CD4-positive, alpha-beta T cell treated with Interleukin-15 for 1 hour (primary cell): ENCODE data around the gene ZNF554.
"Not testable (repeated sequence)": the region's sequence is repeated elsewhere in the genome, so short reads cannot be mapped to it uniquely, and the experiment has no call there.

Source experiments
- DNase-seq: peaks from one replicate; pipeline ENCODE4 v3.0.0-alpha.2; 2020

ZNF554 gene

GRCh38 chr19:2808129-2808941, 11.3 kb upstream of the ZNF554 start:
- no peak for DNase-seq

- no peak for DNase-seq
Observed at GRCh38 chr19:2809387-2810140, 10.1 kb upstream of the ZNF554 start.

- DNase-seq, result no peak
Observed at GRCh38 chr19:2810141-2811091, 9.3 kb upstream of the ZNF554 start.

- no peak for DNase-seq
Observed at GRCh38 chr19:2811221-2811722, 8.4 kb upstream of the ZNF554 start.

GRCh38 chr19:2811735-2812413, 7.8 kb upstream of the ZNF554 start:
- no peak for DNase-seq

GRCh38 chr19:2812414-2813234, 7.0 kb upstream of the ZNF554 start:
- no peak for DNase-seq

GRCh38 chr19:2813235-2814160, 6.2 kb upstream of the ZNF554 start:
- DNase-seq, result no peak

GRCh38 chr19:2814426-2814825, 5.2 kb upstream of the ZNF554 start:
- DNase-seq, result no peak

GRCh38 chr19:2815191-2815614, 4.5 kb upstream of the ZNF554 start:
- DNase-seq, result no peak

GRCh38 chr19:2815923-2816322, 3.7 kb upstream of the ZNF554 start:
- no peak for DNase-seq

- no peak for DNase-seq
Observed at GRCh38 chr19:2816641-2817040, 3.0 kb upstream of the ZNF554 start.

- DNase-seq, result not testable (repeated sequence)
Observed at GRCh38 chr19:2817237-2817829, 2.3 kb upstream of the ZNF554 start.

GRCh38 chr19:2820112-2820702, 539 bp downstream of the ZNF554 start:
- no peak for DNase-seq

- DNase-seq, result no peak
Observed at GRCh38 chr19:2822846-2823245, 3.2 kb downstream of the ZNF554 start.

- DNase-seq, result no peak
Observed at GRCh38 chr19:2823646-2824045, 4.0 kb downstream of the ZNF554 start.

- no peak for DNase-seq
Observed at GRCh38 chr19:2824129-2824528, 4.5 kb downstream of the ZNF554 start.

- no peak for DNase-seq
Observed at GRCh38 chr19:2827022-2827421, 7.4 kb downstream of the ZNF554 start.

- DNase-seq, result no peak
Observed at GRCh38 chr19:2827840-2828489, 8.3 kb downstream of the ZNF554 start.
